HepG2 (cell line): ENCODE measurements around the gene LILRB5. TPM values are rescaled to one million over a fixed set of nuclear protein-coding genes. Genes with fewer than 3 reads are reported as not detected.
A peak's percentile ranks its signal among the peaks of the same experiment; 100 is the strongest.

Experiments
- ARID2 ChIP-seq: sonication (generic); formaldehyde crosslinking; IDR thresholded peaks from 2 replicates; pipeline ENCODE4 v1.8.1; 2022; ENCODE audit warnings: mild to moderate bottlenecking, missing genetic modification reagents, borderline replicate concordance
- JUNB ChIP-seq: sonication (generic); formaldehyde crosslinking; IDR thresholded peaks from 2 replicates; pipeline ENCODE4 v1.8.0; 2022; ENCODE audit warnings: missing genetic modification reagents, mild to moderate bottlenecking, borderline replicate concordance
- KLF16 ChIP-seq, 2 experiments: sonication (generic) in 1 of 2; formaldehyde crosslinking in 1 of 2; IDR thresholded peaks; 2 replicates each; pipeline versions ENCODE4 v1.6.1 to v1.8.0; 2016 to 2023; ENCODE audit warnings: missing genetic modification reagents in 2 of 2, missing compliant biosample characterization in 1 of 2
- NR2F1 ChIP-seq, 2 experiments: fragments of 450-650 bp in 1 of 2; formaldehyde crosslinking in 1 of 2; IDR thresholded peaks; 2 replicates each; pipeline versions ENCODE4 v1.5.0 to v1.6.1; 2016 to 2020; ENCODE audit warnings: mild to moderate bottlenecking in 1 of 2, missing compliant biosample characterization in 1 of 2, missing genetic modification reagents in 1 of 2, moderate library complexity in 1 of 2
- PAX8 ChIP-seq: sonication (generic); formaldehyde crosslinking; IDR thresholded peaks from 2 replicates; pipeline ENCODE4 v1.8.0; 2022; ENCODE audit warnings: mild to moderate bottlenecking, missing genetic modification reagents, borderline replicate concordance
- RORA ChIP-seq: sonication (generic); formaldehyde crosslinking; IDR thresholded peaks from 2 replicates; pipeline ENCODE4 v1.5.0; 2020; ENCODE audit warnings: mild to moderate bottlenecking, missing genetic modification reagents, moderate library complexity
- SIN3B ChIP-seq: fragments of 150-350 bp; IDR thresholded peaks from 2 replicates; pipeline ENCODE4 v1.6.1; 2014; ENCODE audit warnings: low read length
- ZBTB20 ChIP-seq: sonication (generic); formaldehyde crosslinking; IDR thresholded peaks from 2 replicates; pipeline ENCODE4 v1.8.1; 2023; ENCODE audit warnings: missing genetic modification reagents, low read depth, mild to moderate bottlenecking, borderline replicate concordance
- ZKSCAN8 ChIP-seq: IDR thresholded peaks from 2 replicates; pipeline ENCODE4 v1.6.1; 2016; ENCODE audit warnings: borderline replicate concordance, missing genetic modification reagents, missing compliant biosample characterization
- ZNF264 ChIP-seq: sonication (generic); formaldehyde crosslinking; IDR thresholded peaks from 2 replicates; pipeline ENCODE4 v1.4.0; 2020; ENCODE audit warnings: missing genetic modification reagents
- ZNF614 ChIP-seq: IDR thresholded peaks from 2 replicates; pipeline ENCODE4 v1.6.1; 2018; ENCODE audit warnings: missing biosample characterization, missing genetic modification reagents, inconsistent platforms, borderline replicate concordance
- polyA plus RNA-seq, 8 experiments: library from polyadenylated mRNA; depleted of rRNA in 3 of 8; stranded (reverse) in 7 of 8; unstranded in 1 of 8; fragments of >200 nt; fragmentation: Illumina TruSeq in 4 of 8; extraction: Trizol in 4 of 8; gene quantifications; 2 replicates each; pipeline versions ENCODE4 v1.2.1 to v1.2.3, GENCODE V29; 2011 to 2016; ENCODE audit warnings: low read depth in 4 of 8, missing spikeins in 1 of 8, mixed read lengths in 1 of 8; ENCODE audit not compliant: insufficient read depth in 1 of 8
- total RNA-seq, 5 experiments: library from RNA; depleted of rRNA; stranded (reverse); fragments of >200 nt; fragmentation: Illumina TruSeq; extraction: Trizol; gene quantifications; 2 replicates each; pipeline ENCODE4 v1.2.3, GENCODE V29; 2016; ENCODE audit warnings: low read depth in 1 of 5
- TF ChIP-seq, protein P1 (sequence below): sonication (generic); formaldehyde crosslinking; IDR thresholded peaks from 2 replicates; pipeline ENCODE4 v1.4.0; 2020; ENCODE audit warnings: missing genetic modification reagents
- TF ChIP-seq, protein P2 (sequence below): sonication (generic); formaldehyde crosslinking; IDR thresholded peaks from 2 replicates; pipeline ENCODE4 v1.5.1; 2020; ENCODE audit warnings: mild to moderate bottlenecking, missing genetic modification reagents
- TF ChIP-seq, protein P3 (sequence below): sonication (generic); formaldehyde crosslinking; IDR thresholded peaks from 2 replicates; pipeline ENCODE4 v1.4.0; 2020; ENCODE audit warnings: missing genetic modification reagents
- TF ChIP-seq, protein P4 (sequence below): sonication (generic); formaldehyde crosslinking; IDR thresholded peaks from 2 replicates; pipeline ENCODE4 v1.8.1; 2022; ENCODE audit warnings: low read depth, mild to moderate bottlenecking, missing genetic modification reagents
- TF ChIP-seq, protein P5 (sequence below): sonication (generic); formaldehyde crosslinking; IDR thresholded peaks from 2 replicates; pipeline ENCODE4 v1.5.0; 2020; ENCODE audit warnings: missing genetic modification reagents, mild to moderate bottlenecking, borderline replicate concordance

LILRB5 gene
- total and polyA plus RNA-seq, 2 of the 13 experiments (the other 11 are each of a cell fraction or from before 2014, with no cell fraction given) = not detected

DNA sequence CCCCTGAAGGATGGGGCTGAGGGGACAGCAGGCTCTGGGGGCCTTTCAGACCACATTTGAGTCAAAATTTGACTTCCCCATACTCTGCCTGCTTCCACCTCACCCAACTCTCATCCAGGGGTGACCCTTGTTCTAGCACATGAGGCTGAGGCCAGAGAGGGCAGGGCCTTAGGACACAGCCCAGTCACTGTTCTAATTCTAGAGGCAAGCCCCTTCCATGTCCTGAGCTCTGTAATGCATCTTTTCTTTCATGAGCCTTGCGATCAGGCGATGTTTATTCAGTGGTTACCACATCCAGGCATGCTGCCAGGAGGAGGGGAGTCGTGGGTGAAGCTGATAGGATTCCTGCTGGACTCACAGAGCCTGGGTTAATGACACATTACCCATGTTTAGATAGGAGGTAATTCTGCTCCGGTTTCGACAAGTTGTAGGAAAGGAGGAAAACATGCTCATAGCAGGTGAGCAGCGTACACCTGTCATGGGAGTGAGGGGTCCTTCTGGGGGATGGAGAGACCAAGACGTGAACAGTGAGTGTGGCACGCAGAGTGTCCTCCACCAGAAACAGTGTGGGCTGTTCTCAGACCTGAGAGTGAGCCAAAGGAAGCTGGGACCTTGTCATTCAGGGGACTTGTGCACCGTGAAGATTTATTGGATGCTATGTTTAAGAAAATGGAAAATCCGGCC is 47.1 kb downstream of the LILRB5 start (continued):
- TF ChIP-seq ZNF264 (CRISPR knock-in tag) (peak; percentile 48; the same call in 1 of the 2 replicates), JUNB (no peak; the same call in 1 of the 2 replicates), ARID2 (CRISPR knock-in tag) (no peak), ZBTB20 (CRISPR knock-in tag) (peak; percentile 3; the same call in 1 of the 2 replicates), KLF16 (CRISPR knock-in tag; IDR thresholded peaks at IDR 0.05) (peak in 1 of 2 experiments; percentile 71; a peak in 2 of 4 replicates), NR2F1 (CRISPR knock-in tag; IDR thresholded peaks at IDR 0.05) (no peak; a peak in 1 of 4 replicates), RORA (CRISPR knock-in tag) (no peak), PAX8 (CRISPR knock-in tag) (no peak), ZNF614 (CRISPR knock-in tag) (peak; percentile 94; the same call in 1 of the 2 replicates), ZKSCAN8 (CRISPR knock-in tag) (no peak), SIN3B (no peak)
- TF ChIP-seq, protein P1, sequence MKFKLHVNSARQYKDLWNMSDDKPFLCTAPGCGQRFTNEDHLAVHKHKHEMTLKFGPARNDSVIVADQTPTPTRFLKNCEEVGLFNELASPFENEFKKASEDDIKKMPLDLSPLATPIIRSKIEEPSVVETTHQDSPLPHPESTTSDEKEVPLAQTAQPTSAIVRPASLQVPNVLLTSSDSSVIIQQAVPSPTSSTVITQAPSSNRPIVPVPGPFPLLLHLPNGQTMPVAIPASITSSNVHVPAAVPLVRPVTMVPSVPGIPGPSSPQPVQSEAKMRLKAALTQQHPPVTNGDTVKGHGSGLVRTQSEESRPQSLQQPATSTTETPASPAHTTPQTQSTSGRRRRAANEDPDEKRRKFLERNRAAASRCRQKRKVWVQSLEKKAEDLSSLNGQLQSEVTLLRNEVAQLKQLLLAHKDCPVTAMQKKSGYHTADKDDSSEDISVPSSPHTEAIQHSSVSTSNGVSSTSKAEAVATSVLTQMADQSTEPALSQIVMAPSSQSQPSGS (CRISPR knock-in tag) = peak; percentile 66; the same call in 1 of the 2 replicates
- TF ChIP-seq, protein P2, sequence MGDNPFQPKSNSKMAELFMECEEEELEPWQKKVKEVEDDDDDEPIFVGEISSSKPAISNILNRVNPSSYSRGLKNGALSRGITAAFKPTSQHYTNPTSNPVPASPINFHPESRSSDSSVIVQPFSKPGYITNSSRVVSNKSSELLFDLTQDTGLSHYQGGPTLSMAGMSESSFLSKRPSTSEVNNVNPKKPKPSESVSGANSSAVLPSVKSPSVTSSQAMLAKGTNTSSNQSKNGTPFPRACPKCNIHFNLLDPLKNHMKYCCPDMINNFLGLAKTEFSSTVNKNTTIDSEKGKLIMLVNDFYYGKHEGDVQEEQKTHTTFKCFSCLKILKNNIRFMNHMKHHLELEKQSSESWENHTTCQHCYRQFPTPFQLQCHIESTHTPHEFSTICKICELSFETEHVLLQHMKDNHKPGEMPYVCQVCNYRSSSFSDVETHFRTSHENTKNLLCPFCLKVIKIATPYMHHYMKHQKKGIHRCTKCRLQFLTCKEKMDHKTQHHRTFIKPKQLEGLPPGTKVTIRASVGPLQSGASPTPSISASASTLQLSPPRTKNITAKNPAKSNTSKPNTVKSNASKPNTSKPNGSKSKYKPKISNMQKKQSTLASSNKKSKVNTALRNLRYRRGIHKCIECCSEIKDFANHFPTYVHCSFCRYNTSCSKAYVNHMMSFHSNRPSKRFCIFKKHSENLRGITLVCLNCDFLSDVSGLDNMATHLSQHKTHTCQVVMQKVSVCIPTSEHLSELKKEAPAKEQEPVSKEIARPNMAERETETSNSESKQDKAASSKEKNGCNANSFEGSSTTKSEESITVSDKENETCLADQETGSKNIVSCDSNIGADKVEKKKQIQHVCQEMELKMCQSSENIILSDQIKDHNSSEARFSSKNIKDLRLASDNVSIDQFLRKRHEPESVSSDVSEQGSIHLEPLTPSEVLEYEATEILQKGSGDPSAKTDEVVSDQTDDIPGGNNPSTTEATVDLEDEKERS (CRISPR knock-in tag) = no peak
- TF ChIP-seq, protein P3, sequence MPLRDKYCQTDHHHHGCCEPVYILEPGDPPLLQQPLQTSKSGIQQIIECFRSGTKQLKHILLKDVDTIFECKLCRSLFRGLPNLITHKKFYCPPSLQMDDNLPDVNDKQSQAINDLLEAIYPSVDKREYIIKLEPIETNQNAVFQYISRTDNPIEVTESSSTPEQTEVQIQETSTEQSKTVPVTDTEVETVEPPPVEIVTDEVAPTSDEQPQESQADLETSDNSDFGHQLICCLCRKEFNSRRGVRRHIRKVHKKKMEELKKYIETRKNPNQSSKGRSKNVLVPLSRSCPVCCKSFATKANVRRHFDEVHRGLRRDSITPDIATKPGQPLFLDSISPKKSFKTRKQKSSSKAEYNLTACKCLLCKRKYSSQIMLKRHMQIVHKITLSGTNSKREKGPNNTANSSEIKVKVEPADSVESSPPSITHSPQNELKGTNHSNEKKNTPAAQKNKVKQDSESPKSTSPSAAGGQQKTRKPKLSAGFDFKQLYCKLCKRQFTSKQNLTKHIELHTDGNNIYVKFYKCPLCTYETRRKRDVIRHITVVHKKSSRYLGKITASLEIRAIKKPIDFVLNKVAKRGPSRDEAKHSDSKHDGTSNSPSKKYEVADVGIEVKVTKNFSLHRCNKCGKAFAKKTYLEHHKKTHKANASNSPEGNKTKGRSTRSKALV = no peak
- TF ChIP-seq, protein P4, sequence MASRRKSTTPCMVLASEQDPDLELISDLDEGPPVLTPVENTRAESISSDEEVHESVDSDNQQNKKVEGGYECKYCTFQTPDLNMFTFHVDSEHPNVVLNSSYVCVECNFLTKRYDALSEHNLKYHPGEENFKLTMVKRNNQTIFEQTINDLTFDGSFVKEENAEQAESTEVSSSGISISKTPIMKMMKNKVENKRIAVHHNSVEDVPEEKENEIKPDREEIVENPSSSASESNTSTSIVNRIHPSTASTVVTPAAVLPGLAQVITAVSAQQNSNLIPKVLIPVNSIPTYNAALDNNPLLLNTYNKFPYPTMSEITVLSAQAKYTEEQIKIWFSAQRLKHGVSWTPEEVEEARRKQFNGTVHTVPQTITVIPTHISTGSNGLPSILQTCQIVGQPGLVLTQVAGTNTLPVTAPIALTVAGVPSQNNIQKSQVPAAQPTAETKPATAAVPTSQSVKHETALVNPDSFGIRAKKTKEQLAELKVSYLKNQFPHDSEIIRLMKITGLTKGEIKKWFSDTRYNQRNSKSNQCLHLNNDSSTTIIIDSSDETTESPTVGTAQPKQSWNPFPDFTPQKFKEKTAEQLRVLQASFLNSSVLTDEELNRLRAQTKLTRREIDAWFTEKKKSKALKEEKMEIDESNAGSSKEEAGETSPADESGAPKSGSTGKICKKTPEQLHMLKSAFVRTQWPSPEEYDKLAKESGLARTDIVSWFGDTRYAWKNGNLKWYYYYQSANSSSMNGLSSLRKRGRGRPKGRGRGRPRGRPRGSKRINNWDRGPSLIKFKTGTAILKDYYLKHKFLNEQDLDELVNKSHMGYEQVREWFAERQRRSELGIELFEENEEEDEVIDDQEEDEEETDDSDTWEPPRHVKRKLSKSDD = no peak
- TF ChIP-seq, protein P5, sequence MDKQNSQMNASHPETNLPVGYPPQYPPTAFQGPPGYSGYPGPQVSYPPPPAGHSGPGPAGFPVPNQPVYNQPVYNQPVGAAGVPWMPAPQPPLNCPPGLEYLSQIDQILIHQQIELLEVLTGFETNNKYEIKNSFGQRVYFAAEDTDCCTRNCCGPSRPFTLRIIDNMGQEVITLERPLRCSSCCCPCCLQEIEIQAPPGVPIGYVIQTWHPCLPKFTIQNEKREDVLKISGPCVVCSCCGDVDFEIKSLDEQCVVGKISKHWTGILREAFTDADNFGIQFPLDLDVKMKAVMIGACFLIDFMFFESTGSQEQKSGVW (CRISPR knock-in tag) = no peak
